ENCODE data around the gene ABHD5. TPM values are rescaled to one million over a fixed set of nuclear protein-coding genes. Genes with fewer than 3 reads are reported as not detected.

Gene ABHD5
- polyA plus RNA-seq, 1 donor, result 8.6 TPM

DNA sequence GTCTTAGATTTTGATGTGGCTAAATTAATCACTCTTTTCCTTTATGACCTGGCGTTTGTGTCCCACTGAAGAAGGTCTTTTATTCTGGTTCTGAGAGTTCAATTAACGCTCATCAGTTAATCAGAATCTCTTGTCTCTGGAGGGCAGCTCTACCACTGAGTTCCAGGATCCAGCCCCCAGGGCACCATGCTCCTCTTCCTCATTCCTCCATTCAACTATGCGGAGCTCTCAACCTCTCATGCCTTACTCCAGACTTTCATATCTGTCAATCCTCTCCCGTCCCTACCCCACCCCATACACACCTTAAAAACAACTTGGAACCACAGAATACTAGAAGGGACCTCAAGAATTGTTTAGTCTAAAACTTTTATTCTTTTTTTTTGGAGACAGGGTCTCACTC, 4.8 kb upstream of the ABHD5 start:
- DNase-seq (ENCODE audit: low read depth), result no peak

DNA sequence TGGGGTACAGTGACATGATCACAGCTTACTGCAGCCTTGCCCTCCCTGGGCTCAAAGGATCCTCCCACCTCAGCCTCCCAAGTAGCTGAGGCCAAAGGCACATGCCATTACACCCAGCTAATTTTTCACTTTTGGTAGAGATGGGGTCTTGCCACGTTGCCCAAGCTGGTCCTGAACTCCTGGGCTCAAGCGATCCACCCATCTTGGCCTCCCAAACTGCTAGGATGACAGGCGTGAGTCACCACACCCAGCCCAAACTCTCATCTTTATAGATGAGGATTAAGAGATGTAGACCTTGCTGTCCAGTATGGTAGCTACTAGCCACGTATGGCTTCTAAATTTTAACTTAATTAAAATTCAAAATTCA, 4.4 kb upstream of the ABHD5 start:
- DNase-seq (ENCODE audit: low read depth), result no peak

DNA sequence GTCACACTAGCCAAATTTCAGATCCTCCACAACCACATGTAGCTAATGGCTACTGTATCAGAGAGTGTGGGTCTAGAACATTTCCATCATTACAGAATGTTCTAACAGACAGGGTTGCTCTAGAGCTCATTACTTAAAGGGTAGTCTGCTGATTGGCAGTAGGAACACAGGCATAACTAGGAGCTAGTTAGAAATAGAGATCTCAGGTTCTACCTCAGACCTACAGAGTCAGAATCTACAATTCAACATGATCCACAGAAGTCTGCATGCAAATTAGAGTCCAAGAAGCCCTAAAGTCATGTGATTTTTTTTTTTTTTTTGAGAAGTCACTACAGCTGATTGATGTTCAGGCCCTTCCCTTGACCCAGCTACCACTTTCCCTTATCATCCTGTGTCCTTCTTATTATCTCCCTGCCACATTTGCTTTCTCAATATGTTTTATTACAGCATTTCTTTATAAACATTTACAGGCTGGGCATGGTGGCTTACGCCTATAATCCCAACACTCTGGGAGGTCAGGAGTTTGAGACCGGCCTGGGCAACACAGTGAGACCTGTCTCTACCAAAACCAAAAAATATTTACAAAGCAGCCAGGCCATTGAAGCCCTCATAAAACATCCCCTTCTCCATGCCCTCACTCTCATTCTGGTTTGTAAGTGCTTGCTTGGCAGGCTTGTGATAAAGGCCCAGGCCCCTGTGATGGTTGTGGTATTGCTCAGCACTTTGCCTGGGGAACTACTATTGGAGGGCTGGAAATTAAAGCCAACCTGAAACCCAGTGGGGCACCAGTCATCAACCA, 3.8 kb upstream of the ABHD5 start:
- DNase-seq (ENCODE audit: low read depth), result no peak

DNA sequence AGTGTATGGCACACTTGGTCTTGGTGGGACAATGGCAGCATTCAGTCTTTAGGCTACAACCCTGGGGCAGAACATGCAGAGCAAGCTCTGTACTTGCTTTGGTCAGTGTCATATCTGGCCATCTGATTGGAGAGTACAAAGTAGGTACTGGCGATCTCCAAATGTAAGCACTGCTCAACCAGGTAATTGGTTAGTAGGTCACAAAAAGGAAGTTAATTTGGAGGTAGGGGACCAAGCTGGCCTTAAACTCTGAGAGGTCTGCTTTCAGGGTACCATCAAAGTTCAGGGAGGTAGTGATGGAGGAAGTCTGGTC, 3.3 kb upstream of the ABHD5 start:
- no peak for DNase-seq (ENCODE audit: low read depth)

DNA sequence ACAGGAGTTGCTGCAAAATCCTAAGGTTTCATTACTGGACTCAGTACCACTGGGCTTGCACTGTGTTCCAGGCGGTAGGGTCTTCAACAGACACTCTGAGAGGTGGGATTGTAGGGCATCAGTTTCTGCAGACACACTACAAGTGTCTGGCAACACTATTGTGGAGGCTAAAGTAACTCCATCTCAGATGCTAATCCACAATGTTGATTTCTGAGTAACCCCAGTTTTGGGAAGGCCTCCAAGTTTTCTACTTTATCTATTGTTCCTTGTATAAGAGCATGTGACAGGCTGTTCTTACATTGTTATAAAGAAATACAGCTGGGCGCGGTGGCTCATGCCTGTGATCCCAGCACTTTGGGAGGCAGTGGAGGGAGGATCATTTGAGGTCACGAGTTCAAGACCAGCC, 2.5 kb upstream of the ABHD5 start:
- DNase-seq (ENCODE audit: low read depth), result no peak

DNA sequence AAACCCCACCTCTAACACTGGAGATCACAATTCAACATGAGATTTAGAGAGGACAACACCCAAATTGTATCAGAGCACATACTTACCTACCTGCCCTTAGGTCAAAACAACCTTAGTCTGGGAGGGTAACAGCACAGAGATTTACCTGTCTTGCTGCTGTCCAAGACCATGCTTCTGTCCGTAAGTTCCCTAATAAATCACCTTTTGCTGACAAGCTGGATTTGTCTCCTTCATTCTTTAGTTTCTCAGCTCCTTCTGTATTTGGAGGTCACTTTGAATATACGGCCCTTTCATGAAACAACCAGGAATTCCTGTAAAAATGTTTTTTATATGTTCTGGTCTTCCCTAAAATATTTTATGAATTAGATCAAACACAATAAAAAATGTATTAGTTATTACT, 1.6 kb upstream of the ABHD5 start:
- no peak for DNase-seq (ENCODE audit: low read depth)

DNA sequence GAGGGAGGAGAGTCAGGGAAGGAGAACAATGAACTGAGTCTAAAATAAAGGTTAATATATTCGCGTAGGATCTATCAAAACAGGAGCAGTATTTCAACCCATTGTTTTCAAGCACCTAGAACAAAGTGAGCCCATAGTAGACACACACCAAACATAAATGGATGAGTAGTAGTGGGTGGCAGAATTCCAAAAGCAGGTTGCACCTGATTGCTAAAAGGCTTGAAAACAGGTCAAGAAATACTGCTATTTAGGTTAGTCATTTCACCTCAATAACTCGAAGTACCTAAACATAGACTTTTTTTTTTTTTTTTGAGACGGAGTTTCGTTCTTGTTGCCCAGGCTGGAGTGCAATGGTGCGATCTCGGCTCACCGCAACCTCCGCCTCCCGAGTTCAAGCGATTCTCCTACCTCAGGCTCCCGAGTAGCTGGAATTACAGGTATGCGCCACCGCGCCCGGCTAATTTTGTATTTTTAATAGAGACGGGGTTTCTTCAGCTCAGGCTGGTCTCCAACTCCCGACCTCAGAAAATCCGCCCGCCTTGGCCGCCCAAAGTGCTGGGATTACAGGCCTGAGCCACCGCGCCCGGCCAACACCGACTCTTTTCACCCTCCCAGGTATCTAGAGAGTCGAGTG, 855 bp upstream of the ABHD5 start:
- no peak for DNase-seq (ENCODE audit: low read depth)

DNA sequence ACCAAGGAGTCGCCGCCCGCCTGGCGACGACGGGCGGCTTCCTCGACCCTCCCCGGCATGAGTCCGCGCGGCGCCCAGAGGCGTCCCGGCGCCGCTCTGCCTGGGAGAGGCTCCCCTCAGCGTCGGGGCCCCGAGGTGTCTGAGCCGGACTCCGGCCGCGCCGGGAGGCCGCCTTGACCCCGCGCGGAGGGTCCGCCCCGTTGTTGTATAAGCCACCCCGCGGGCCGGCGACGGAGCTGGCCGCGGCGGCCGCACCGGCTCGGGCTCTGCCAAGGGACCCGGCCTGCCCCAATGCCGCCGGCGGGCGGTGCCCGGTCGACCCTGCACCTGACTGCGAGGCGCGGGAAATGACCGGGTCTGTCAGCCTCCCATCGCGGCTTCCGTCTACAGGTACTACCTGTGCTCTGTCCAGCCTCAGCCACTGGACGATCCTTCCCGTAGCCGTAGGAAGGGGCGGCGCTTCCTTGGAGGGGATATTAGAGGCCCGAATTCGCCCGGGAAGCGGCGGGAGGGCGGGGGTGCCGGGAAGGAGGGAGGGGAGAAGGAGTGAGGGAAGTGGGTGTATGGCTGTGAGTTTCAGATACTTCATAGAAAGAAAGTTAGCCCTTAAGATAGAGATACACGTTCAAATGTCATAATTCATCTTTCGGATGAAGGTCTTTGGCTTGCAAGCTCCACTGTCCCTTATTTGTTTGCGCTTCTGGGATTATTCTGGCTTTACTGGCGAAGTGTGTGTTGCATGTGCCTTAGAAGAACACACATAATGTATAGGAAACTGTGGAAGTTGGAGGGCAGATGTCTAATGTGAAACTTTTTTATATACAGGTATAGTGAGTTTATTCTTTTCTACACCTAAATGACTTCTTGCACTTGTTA, 620 bp downstream of the ABHD5 start:
- DNase-seq (ENCODE audit: low read depth), result no peak

DNA sequence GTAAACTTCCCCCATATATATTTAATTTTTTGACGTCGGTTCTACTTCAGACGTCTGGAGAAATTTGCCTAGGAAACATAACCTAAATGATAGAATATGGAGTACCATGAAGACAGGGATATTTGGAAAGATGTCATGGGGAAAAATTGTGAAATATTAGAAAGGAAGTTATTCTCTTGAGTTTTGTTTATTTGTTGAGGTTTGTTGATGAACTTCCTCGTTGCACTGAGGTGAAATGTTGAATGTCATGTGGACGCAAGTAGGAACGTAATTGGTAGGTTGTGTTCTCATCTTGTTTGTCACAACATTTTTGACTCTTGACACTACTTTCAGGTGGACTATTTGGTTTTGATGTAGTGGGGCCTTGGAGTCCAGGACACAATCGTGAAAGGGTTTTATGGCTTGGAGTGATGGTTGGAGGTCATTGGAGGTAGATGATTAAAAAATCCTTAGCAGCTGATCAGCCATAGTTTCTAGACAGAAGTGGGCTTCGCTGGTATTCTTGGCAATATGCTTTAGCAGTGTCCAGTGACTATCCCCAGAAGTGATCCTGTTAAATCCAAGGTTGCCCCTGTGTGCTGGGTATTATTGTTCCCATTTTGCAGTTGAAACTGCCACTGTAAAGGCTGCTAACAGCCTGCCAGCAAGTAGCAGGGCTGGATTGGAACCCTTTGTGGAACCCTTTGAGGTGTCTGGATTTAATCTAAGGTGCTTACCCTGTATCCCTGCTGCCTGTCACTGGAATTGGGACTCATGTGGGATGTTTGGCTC, 1.5 kb downstream of the ABHD5 start:
- DNase-seq (ENCODE audit: low read depth), result no peak

DNA sequence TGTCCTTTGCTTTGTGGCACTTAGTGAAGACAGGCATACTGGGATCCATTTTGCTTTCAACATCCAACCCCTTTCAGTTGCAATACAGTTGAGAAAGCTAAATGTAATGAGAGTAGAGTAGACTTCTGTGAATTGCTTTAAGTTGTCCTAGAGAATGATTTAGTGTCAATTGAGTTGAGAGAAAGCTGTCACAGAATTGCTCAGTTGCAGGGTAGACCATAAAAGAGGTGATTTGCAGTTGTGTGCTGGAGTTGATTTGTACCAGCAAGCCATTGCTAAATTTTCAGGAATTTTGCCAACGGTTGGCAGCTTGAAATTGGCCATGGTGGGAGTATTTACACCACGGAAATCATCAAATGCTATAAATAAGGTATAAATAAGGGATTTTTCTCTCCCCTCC, 2.2 kb downstream of the ABHD5 start:
- DNase-seq (ENCODE audit: low read depth), result no peak

DNA sequence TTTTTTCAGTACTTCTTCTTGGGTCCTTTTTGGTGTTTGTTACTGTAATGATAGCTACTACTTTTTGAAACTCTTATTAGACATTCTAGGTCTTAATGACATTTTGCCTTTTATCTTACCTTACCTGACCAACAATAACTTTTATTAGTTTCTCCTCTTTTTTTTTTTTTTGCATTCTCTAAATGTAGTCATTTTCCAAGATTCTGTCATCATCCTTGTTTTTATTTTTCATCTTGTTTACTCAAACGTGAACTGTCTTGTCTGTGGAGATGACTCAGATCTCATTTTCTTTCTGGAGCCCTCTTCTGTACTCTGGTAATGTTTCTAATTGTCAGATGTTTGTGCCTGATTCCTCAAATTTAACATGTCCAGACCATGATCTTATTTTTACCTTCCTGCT, 2.9 kb downstream of the ABHD5 start:
- DNase-seq (ENCODE audit: low read depth), result no peak

DNA sequence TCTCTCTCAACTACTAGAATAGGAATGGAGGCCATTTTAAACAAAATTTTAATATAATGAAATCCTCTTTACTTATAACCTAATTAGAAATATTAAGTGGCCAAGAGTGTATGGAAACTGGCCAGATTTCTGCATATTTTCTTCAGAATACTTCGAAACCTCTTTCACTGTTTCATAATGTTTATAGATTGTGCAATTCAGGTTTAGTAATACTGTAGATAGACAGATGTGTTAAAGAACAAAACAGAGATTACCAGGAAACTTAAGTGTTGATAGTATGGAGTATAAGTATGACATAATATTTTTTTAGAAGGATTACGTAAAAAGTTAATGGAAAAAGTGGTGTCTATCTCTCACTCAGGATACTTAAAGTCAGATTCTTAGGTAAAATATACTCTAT, 4.7 kb downstream of the ABHD5 start:
- DNase-seq (ENCODE audit: low read depth), result no peak

DNA sequence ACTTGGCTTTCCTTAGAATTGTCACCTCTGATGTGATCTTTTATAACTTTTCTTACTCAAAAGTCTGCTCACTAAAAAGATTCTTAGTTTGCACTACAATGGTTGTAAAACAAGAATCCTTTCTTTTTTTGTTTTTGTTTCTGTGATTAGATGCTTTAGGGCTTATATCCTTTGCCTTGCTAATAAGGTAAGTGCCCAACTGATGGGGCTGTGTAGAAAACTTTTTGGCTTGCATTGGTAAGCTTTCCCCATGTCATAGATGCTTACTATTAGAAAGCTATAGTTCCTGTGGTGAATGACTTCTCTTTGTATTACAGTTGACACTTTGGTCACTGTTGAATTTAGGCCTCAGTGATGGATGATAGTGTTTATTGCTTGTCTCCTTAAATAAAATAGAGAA, 5.1 kb downstream of the ABHD5 start:
- no peak for DNase-seq (ENCODE audit: low read depth)

DNA sequence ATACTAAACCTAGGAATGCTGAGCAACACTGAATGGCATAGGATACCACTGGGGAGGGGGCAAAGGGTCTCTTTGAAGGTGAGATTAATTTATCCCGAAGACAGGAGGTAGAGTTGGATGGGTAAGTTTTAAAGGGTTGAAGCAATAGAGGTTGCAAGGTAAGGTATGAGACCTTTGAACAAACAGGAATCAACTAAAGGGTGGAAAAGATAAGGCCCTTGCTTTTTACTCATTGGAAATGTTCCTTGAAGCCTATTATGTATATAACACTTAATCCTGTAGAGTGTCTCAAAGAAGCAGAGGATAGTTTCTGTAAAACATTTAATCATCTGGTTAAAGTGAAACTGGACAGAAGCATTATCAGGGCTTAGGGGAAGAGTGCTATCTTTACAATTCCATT, 5.7 kb downstream of the ABHD5 start:
- no peak for DNase-seq (ENCODE audit: low read depth)

DNA sequence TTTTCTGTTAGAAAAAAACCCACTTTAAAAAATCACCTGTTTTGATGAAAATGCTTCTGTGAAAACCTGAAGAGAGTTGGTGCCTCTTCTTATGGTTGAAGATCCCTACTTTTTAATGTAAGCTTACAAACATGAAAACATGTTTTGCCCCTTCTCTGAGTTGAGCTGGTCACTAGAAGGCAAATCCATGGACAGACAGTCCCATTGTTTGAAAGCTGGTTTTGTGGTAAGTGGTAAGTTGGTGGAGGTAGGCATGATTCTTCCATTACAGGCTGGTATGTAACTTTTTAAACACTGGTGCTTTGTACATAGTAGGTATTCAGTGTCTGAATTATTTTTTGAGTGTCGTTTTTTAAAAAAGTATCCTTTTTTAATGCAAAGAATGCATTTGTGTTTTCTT, 6.1 kb downstream of the ABHD5 start:
- no peak for DNase-seq (ENCODE audit: low read depth)

DNA sequence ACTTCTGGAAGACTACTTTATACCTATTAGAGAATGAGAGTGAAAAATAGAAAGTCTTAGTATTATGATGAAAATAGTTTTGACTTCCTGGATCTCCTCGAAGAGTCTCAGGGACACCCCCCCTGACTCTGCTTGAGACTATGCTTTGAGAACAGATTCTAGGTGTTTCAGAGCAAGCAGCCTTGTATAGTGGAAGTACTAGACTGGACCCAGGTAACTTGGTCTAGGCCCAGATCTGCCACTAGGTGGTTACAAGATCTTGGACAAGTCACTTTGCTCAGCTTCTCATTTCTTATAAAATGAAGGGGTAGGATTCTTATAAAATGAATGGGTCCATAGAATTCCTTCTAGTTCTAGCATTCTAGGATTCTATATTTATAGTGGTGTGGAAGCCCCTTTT, 9.1 kb downstream of the ABHD5 start:
- DNase-seq (ENCODE audit: low read depth), result no peak

DNA sequence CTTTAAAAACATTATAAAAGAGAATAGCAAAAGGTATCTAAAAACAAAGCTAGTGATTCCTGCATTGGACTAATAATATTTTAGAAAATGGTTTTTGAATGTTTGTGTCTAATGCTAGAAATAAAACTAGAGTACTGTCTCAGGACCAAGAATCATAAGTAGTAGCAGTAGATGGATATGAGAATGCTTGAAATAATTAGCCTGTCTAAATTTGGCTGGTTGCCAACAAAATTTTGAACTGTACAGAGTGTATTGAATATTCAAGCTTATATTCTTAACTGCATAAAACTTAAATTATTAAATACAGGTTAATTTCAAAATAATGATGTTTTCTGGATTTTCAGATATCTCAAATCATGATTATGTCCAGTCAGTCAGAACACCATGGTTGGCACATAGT, 14.0 kb downstream of the ABHD5 start:
- DNase-seq (ENCODE audit: low read depth), result no peak

DNA sequence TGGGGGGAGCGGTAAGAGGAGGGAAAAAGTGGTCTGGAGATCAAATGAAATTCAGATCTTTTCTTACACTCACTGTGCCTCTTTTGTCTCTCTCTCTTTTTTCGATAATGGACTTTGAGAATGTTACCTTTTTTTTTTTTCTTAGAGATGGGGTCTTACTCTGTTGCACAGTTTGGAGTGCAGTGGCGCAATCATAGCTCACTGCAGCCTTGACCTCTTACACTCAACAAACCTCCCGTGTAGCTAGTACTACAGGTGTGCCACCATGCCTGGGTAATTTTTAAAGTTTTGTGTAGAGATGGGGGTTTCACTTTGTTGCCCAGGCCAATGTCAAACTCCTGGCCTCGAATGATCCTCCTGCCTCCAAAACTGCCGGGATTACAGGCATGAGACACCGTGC, 15.6 kb downstream of the ABHD5 start:
- no peak for DNase-seq (ENCODE audit: low read depth)

DNA sequence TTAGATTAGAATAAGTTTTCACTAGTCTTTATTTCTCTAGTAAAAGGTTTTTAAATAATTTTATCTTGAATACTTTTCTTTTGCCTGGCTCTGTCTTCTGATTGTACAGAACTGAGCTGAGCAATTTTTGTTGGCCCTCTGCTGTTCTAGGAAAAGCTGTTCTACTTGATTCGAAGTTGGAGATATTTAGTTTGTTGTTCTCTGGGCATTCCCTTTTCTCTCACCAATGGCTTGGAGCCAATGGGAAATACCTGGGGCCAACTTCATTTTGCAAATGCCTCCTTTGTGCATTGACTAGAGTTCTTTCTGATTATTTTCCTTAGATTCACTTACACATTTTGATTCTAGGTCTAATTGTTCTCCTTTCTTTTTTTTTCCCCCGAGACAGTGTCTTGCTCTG, 16.5 kb downstream of the ABHD5 start:
- DNase-seq (ENCODE audit: low read depth), result no peak

DNA sequence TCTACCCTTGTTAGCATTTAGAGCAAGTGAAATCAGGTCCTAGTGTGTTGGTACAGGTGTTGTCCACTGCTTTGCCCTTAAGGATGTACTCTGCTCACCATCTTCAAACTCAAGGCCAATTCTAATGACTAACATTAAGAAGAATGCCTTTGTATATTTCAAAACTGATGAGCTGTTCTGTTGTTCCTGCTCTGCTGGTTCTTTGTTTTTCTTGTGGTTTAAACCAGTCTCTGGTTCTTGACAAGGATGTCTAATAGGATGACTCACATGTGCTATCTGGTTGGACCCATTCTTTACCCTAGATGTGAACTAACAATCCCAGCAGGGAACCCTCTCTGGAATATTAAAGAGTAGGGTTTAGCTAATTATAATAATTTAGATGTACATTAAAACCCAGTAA, 17.3 kb downstream of the ABHD5 start:
- no peak for DNase-seq (ENCODE audit: low read depth)

DNA sequence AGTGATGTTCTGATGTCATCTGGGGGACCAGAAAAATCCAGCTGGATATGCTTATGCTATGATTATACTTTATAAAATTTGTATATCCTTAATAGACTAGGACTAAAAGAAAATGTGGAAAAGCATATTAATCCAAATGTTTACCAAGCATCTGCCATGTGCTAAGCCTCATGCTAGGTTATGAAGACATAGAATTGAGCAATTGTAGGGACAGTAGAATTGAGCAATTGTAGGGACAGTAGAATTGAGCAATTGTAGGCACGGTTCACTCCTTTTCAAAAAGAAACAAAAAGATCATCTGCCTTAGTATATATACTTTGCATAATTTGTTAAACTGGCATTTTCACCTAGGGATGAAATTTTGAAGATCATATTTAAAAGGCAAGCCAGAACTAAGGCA, 18.3 kb downstream of the ABHD5 start:
- DNase-seq (ENCODE audit: low read depth), result no peak

DNA sequence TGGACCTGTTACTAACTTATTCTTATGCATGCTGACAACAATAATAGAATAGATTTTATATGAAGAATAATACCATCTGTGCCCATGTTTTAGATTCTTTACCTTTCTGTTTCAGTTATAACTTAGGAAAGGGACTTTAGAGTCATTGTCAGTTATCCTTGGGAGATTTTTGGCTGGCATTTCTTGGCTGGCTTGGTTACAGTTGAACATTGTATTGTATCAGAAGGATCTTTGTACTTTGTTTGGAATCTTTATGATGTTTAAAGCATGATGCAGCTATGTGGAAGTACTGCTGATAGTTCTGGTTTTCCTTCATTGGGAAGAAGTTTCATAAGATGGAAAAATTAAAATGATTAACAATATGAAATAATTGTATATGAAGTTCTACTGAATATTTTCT, 19.9 kb downstream of the ABHD5 start:
- DNase-seq (ENCODE audit: low read depth), result no peak
